Keratinocyte (primary cell): ENCODE data around the gene DENND6B. TPM values are rescaled to one million over a fixed set of nuclear protein-coding genes. Genes with fewer than 3 reads are reported as not detected.
A peak's percentile ranks its signal among the peaks of the same experiment; 100 is the strongest.

ENCODE experiments used
- DNase-seq: peaks from one replicate; pipeline ENCODE4 v3.0.0-alpha.2; 2011; ENCODE audit warnings: low read depth, missing footprints, low spot score
- FAIRE-seq: peaks from 2 replicates; lab custom pipeline; 2011; peaks lifted over from hg19 to GRCh38; lab: Jason Lieb, UNC
- H2AFZ ChIP-seq: 2 replicates; pipeline ENCODE4 v1.6.0; 2012; ENCODE audit warnings: low read length, control low read depth, inconsistent platforms; ENCODE audit not compliant: control insufficient read depth
- H3K27ac ChIP-seq: 2 replicates; pipeline ENCODE4 v1.5.1; 2011; ENCODE audit warnings: low read length; ENCODE audit not compliant: control insufficient read depth, insufficient read depth
- H3K27me3 ChIP-seq: 3 replicates; pipeline ENCODE4 v1.6.0; 2011; ENCODE audit warnings: low read length; ENCODE audit not compliant: control insufficient read depth, insufficient read depth; ENCODE audit errors: extremely low read depth
- H3K36me3 ChIP-seq, 2 experiments: 2 replicates in 1 of 2; 3 replicates in 1 of 2; pipeline ENCODE4 v1.5.1; 2011; ENCODE audit warnings: low read length in 2 of 2, mild to moderate bottlenecking in 1 of 2; ENCODE audit not compliant: control insufficient read depth in 2 of 2, insufficient read depth in 2 of 2; ENCODE audit errors: extremely low read depth in 1 of 2
- H3K4me1 ChIP-seq: 3 replicates; pipeline ENCODE4 v1.5.1; 2011; ENCODE audit warnings: low read length; ENCODE audit not compliant: control insufficient read depth, insufficient read depth; ENCODE audit errors: extremely low read depth
- H3K4me2 ChIP-seq: 3 replicates; pipeline ENCODE4 v1.6.0; 2011; ENCODE audit warnings: low read depth, low read length; ENCODE audit not compliant: control insufficient read depth, insufficient read depth; ENCODE audit errors: extremely low read depth
- H3K4me3 ChIP-seq, 3 experiments: fragments of 200-600 bp in 1 of 3; sonication (generic) in 1 of 3; 2 replicates in 2 of 3; 3 replicates in 1 of 3; pipeline ENCODE4 v1.5.1; 2011 to 2016; ENCODE audit warnings: low read length in 3 of 3, mild to moderate bottlenecking in 3 of 3, control low read depth in 2 of 3, inconsistent platforms in 1 of 3, low read depth in 1 of 3, mixed read lengths in 1 of 3, mixed run types in 1 of 3, moderate library complexity in 1 of 3; ENCODE audit not compliant: control insufficient read depth in 2 of 3, insufficient read depth in 2 of 3; ENCODE audit errors: extremely low read depth in 1 of 3
- H3K79me2 ChIP-seq: 2 replicates; pipeline ENCODE4 v1.6.0; 2012; ENCODE audit warnings: low read length; ENCODE audit not compliant: control insufficient read depth, insufficient read depth
- H3K9ac ChIP-seq: 3 replicates; pipeline ENCODE4 v1.6.0; 2011; ENCODE audit warnings: low read length; ENCODE audit not compliant: control insufficient read depth, insufficient read depth; ENCODE audit errors: extremely low read depth
- H3K9me1 ChIP-seq: 3 replicates; pipeline ENCODE4 v1.6.0; 2011; ENCODE audit warnings: low read length; ENCODE audit not compliant: control insufficient read depth, insufficient read depth; ENCODE audit errors: extremely low read depth
- H3K9me3 ChIP-seq: 2 replicates; pipeline ENCODE4 v1.5.1; 2012; ENCODE audit warnings: low read depth, low read length; ENCODE audit not compliant: control insufficient read depth
- H4K20me1 ChIP-seq: 3 replicates; pipeline ENCODE4 v1.6.0; 2011; ENCODE audit warnings: low read length; ENCODE audit not compliant: control insufficient read depth, insufficient read depth; ENCODE audit errors: extremely low read depth
- EZH2 ChIP-seq: IDR thresholded peaks from one replicate; pipeline ENCODE4 v1.6.1; 2012; ENCODE audit warnings: inconsistent platforms, mild to moderate bottlenecking, low read length, moderate library complexity
- dilution Hi-C: fragments of 300-500 bp; cut with MboI; formaldehyde crosslinking; loops from one replicate; pipeline ENCODE4 v1.7.0; 2020; ENCODE audit warnings: low sequenced_read_pairs; ENCODE audit not compliant: extremely low pct_ligation_motif_present
- polyA plus RNA-seq, 5 experiments: library from polyadenylated mRNA; depleted of rRNA in 3 of 5; stranded (reverse) in 3 of 5; stranded (forward) in 1 of 5; unstranded in 1 of 5; fragments of >200 nt; gene quantifications; 1 replicate in 1 of 5; 2 replicates in 3 of 5; 3 replicates in 1 of 5; pipeline versions ENCODE4 v1.2.1 to v1.2.3, GENCODE V29; 2011 to 2012; ENCODE audit warnings: missing spikeins in 2 of 5, low read depth in 1 of 5, low replicate concordance in 1 of 5
- TF ChIP-seq, protein P1 (sequence below), 3 experiments: IDR thresholded peaks in 1 of 3; conservative IDR thresholded peaks in 1 of 3; optimal IDR thresholded peaks in 1 of 3; 2 replicates in 2 of 3; 3 replicates in 1 of 3; pipeline versions ENCODE3 to v1.5.1; 2011; ENCODE audit warnings: low read length in 3 of 3, mild to moderate bottlenecking in 3 of 3, moderate library complexity in 2 of 3, control low read depth in 1 of 3, inconsistent platforms in 1 of 3; ENCODE audit not compliant: insufficient read depth in 2 of 3; ENCODE audit errors: extremely low read depth in 1 of 3

DENND6B gene
- polyA plus RNA-seq, 1 donor (not counting 4 experiments of a cell fraction or from before 2014, with no cell fraction given), result 0.94 TPM

DNA sequence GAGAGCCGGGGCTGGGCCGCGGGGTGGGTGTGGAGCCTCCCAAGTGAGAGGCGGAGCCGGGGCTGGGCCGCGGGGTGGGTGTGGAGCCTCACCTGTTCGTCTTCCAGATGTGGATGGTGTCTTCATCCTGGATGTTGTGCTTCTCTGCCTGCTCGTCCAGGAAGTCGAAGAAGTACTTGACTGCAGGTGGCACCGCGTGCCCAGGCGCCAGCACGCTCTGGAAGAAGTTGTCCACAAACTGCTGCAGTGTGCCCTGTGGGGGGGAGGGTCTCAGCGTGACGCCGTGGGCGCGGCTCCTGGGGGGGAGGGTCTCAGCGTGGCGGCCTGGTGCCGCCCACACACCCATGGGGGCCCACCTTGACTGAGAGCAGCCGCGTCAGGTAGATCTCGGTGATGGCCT is 49.1 kb downstream of the DENND6B start:
- H3K4me1 ChIP-seq, result peaks cover 13% of the 10 kb centered on the region
- no peak for DNase-seq
- H3K4me3 ChIP-seq, result no peak overlapping the region
- H3K9ac ChIP-seq, result no peak overlapping the region
- no peaks in the 10 kb centered on the region for H3K9me1 ChIP-seq
- dilution Hi-C loops, result no loop called here
- H3K9me3 ChIP-seq, result peaks cover 2% of the 10 kb centered on the region
- H3K79me2 ChIP-seq, result peaks cover 9% of the 10 kb centered on the region
- H3K4me2 ChIP-seq, result no peak overlapping the region
- H4K20me1 ChIP-seq, result peaks cover 3% of the 10 kb centered on the region
- H3K27ac ChIP-seq, result no peak overlapping the region
- H3K27me3 ChIP-seq, result no peaks in the 10 kb centered on the region
- no peak for TF ChIP-seq EZH2
- TF ChIP-seq, protein P1, sequence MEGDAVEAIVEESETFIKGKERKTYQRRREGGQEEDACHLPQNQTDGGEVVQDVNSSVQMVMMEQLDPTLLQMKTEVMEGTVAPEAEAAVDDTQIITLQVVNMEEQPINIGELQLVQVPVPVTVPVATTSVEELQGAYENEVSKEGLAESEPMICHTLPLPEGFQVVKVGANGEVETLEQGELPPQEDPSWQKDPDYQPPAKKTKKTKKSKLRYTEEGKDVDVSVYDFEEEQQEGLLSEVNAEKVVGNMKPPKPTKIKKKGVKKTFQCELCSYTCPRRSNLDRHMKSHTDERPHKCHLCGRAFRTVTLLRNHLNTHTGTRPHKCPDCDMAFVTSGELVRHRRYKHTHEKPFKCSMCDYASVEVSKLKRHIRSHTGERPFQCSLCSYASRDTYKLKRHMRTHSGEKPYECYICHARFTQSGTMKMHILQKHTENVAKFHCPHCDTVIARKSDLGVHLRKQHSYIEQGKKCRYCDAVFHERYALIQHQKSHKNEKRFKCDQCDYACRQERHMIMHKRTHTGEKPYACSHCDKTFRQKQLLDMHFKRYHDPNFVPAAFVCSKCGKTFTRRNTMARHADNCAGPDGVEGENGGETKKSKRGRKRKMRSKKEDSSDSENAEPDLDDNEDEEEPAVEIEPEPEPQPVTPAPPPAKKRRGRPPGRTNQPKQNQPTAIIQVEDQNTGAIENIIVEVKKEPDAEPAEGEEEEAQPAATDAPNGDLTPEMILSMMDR (optimal IDR thresholded peaks at IDR 0.05 in 1 of 3, IDR thresholded peaks at IDR 0.05 in 1 of 3, conservative IDR thresholded peaks at IDR 0.05 in 1 of 3; ENCODE audit: extremely low read depth in 1 of 3, insufficient read depth in 2 of 3, low read length in 3 of 3), result peak in 1 of 3 experiments; percentile 19
- no peak overlapping the region for H2AFZ ChIP-seq
- no peak for FAIRE-seq
- peaks cover 38 to 46% of the 10 kb centered on the region in 2 experiments for H3K36me3 ChIP-seq

DNA sequence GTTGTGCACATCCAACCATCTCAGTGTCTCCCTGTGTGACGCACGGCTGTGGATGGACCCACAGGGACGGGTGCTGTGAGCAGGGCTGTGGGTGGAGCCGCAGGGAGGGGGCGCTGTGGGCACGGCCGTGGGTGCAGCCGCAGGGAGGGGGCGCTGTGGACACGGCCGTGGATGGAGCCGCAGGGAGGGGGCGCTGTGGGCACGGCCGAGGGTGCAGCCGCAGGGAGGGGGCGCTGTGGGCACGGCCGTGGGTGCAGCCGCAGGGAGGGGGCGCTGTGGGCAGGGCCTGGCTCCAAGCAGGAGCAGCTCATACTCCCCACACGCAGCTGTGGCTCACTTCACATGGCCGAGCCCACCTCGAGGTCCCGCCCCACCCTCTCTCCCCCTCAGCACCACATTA is 50.7 kb downstream of the DENND6B start:
- Histone ChIP-seq H3K4me1 (peaks cover 4% of the 10 kb centered on the region), H4K20me1 (peaks cover 3% of the 10 kb centered on the region)

More for the DNA sequence above, 50.7 kb downstream of the DENND6B start:
- H3K27me3 ChIP-seq, result no peaks in the 10 kb centered on the region
- H3K9ac ChIP-seq, result no peak overlapping the region
- no peak for DNase-seq
- peaks cover 30 to 38% of the 10 kb centered on the region in 2 experiments for H3K36me3 ChIP-seq
- H3K4me2 ChIP-seq, result no peak overlapping the region
- peaks cover 2% of the 10 kb centered on the region for H3K79me2 ChIP-seq
- peaks cover 2% of the 10 kb centered on the region for H3K9me3 ChIP-seq
- TF ChIP-seq, protein P1 (optimal IDR thresholded peaks at IDR 0.05 in 1 of 3, IDR thresholded peaks at IDR 0.05 in 1 of 3, conservative IDR thresholded peaks at IDR 0.05 in 1 of 3; ENCODE audit: extremely low read depth in 1 of 3, insufficient read depth in 2 of 3, low read length in 3 of 3), result peak; percentile 45 to 82 (median 65)
- TF ChIP-seq EZH2, result no peak
- no peak for FAIRE-seq
- no peak overlapping the region for H2AFZ ChIP-seq
- dilution Hi-C loops, result no loop called here
- H3K4me3 ChIP-seq, result no peak overlapping the region
- no peaks in the 10 kb centered on the region for H3K9me1 ChIP-seq
- no peak overlapping the region for H3K27ac ChIP-seq
